GM18951 (cell line): ENCODE results near the gene CIDEB.
A peak's percentile ranks its signal among the peaks of the same experiment; 100 is the strongest.

ENCODE experiments used
- POLR2A ChIP-seq: IDR thresholded peaks from 4 replicates; pipeline ENCODE4 v1.6.1; 2011; ENCODE audit warnings: mild to moderate bottlenecking; ENCODE audit not compliant: insufficient read length, insufficient read depth; ENCODE audit errors: extremely low read depth
- in situ Hi-C: fragments of 300-500 bp; cut with MboI; formaldehyde crosslinking; loops from one replicate; pipeline ENCODE4 v1.12.0; 2022; ENCODE audit warnings: low sequenced_read_pairs, mixed read lengths, inconsistent platforms; ENCODE audit not compliant: unreplicated experiment

Gene CIDEB

DNA sequence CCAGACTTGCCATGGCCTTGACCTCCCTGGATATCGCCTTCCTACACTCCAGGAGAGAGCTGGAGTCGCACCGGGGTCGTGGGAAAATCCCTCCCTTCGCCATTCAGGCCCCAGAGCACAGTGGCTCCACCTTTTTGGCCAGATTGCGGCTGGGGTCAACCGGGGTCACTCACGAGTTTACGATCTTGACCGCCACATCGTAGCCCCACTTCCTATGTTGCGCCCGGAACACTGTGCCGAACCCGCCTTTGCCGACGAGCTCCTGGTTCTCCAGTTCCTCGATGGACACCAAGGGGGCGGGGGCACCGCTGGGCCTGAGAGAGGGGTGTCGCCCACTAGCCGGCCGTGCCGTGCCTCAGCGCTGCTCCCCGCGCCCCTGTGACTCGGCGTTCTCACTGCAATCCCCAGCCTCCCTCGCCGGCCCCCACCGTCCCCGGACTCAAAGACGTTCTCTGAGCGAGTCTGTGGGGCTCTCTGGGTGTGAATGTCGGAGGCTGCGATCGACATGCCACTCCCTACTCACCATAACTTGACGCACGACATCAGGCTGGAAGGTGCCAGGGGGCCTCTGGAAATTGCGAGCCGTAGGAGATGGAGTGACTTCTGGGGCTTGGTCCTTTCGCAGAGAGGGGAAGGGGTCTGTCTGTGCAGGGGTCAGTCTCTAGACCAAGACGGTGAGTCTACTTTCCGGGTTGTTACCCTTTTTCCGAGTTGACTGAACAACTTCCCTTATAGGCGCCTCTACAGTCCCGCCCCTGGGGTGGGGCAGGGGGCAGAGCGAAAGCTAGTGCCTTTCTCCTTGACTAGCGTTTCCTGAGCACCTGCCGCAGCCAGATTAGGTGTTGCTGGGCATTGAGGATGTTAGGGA, 31.7 kb upstream of the CIDEB start, which contains the start of gene RIPK3:
Gene RIPK3 (minus strand): TSS at position 708 of the 868 bp plus-strand sequence. CDS start 165 bp downstream, at position 543.
- in situ Hi-C loops = loop anchor here (10.0 kb wide), 1 partner anchor 95 kb away; no protein-coding TSS in a partner anchor
- TF ChIP-seq POLR2A = peak; percentile 71

- in situ Hi-C loops = loop anchor here (10.0 kb wide), 1 partner anchor 96 kb away; no protein-coding TSS in a partner anchor
- TF ChIP-seq POLR2A = no peak
Measured at GRCh38 chr14:24338843-24339242, 31.1 kb upstream of the CIDEB start.

DNA sequence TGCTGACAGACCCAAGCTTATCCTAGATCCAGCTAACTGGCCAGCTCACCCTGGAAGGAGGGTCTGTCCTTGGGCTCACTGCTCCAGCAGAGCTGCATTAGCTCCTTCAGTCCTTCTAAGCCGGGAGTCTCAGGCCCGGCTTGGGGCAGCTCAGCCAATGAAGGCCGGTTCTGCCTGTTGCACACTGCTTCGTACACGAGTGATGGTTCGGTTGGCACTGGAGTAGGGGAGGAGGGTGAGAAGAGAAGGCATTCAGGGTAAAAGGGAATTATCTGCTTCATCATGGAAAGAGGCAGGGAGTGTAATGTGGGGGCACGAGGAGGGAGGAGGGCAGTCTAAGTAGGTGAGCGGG, 30.0 kb upstream of the CIDEB start:
- no peak for TF ChIP-seq POLR2A
- in situ Hi-C loops = loop anchor here (10.0 kb wide), 1 partner anchor 97 kb away; no protein-coding TSS in a partner anchor

- no peak for TF ChIP-seq POLR2A
- in situ Hi-C loops = loop anchor here (10.0 kb wide), 1 partner anchor 98 kb away; no protein-coding TSS in a partner anchor
Measured at GRCh38 chr14:24337144-24337823, 29.5 kb upstream of the CIDEB start.

DNA sequence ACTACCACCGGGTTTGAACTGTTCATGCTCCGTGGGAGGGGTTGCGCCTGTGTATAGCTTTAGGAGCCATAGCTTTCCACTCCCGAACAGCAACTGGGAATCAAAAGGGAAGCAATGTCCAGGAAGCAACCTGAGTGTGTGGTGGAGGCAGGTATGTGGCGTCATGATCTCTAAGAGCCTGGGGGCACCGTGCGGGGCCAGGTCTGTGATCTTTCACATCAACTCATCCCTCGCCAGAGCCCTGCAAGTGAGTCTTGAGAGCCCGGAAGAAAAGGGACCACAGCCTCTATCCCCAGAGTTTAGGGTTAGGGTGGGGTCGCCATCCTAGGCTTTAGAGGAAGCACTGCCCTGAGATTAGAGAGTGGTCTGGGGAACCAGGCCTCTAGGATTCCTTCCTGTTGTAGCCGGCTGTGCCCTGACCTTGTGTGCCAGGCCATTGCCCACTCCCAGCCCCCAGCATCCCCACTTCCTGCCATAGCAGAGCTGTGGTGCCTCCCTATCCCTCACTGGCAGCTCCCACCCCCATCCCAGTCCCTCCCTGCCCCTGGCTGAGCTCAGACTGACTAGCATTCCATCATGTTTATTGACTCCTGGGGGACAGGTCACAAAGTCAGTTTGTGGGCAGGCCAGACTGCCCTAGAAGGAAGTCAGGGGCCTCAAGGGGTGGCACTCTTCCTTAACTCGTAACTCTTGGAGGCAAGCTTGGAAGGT, 27.8 kb upstream of the CIDEB start:
- no peak for TF ChIP-seq POLR2A
- in situ Hi-C loops = loop anchor here (10.0 kb wide), 1 partner anchor 99 kb away; no protein-coding TSS in a partner anchor

DNA sequence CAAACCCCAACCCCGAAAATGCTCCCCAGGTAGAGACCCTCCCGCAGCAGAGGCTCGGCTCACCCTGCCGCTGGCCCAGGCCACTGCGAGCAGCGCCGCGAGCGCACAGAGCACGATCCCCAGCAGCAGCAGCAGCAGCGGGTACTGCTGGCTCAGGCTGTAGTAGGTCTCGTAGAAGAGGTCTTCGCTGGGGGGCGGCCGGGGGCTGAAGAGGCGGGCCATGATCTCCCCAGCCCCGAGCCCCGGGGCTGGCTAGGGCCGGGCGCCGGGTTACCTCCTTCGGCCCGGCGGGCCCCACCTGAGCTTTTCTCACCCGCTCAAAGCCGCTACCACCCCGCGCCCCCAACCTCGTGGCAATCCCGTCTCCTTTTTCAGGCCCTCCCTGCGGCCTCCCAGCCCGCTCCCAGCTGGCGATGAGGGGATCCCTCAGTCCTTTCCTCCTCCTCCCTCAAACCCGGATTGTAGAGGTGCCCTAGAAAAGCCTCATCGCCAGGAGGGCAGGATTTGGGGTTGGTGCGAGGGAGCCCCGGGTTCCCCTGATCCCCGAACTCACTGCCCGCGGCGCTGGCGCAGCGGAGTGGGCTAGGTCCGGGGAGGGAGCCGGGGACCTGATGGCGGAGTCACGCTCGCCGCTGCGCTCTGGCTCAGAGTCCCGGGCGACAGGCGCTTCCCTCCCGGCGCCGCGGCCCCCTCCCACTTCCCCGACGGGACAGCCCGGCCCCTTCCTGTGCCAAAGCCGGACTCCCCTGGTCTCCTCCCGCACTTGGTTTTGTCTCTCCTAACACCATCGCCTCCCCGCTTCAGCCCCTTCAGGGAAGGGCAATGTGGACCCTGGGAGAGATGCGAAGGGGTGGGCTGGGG, 26.9 kb upstream of the CIDEB start, which contains the start of gene ADCY4:
Gene ADCY4 (minus strand): TSS at position 641 of the 861 bp plus-strand sequence. CDS start 419 bp downstream, at position 222.
- in situ Hi-C loops = loop anchor here (10.0 kb wide), 1 partner anchor 100 kb away; no protein-coding TSS in a partner anchor
- no peak for TF ChIP-seq POLR2A

DNA sequence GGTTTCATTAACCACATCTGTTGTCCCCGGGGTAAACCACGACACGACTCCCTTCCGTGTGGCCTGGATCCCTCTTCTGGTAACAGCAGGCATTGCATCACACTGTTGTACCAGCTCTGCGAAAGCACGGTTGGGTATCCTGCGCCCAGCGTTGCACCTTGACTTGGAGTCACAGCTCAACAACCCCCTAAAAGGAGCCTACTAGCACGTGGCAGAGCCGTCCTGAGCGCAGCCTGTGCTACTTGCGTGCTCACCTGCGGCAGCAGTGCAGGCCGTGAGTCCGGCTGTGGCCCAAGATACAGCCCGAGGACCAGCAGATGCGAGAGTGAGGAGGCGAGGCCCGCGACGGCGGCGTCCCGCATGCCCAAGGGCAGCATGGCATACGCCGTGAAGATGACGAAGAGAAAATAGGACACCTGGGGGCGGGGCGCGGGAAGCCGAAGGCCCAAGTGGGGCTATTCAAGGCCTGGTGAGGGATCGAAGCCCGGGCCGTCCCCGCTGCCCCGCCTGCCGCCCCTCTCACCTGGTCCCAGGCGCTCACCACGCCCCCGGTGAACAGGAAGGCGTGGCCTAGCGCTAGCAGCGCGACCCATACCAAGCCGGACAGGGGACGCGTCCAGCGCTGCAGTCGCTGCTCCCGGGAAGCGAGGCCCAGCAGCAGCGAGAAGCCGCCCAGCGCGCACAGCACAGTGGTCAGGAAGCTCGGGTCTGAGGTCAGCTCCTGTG, 24.7 kb upstream of the CIDEB start:
- TF ChIP-seq POLR2A = no peak
- in situ Hi-C loops = loop anchor here (10.0 kb wide), 1 partner anchor 102 kb away; no protein-coding TSS in a partner anchor

GRCh38 chr14:24331731-24332267, 24.0 kb upstream of the CIDEB start:
- in situ Hi-C loops = loop anchor here (10.0 kb wide), 1 partner anchor 103 kb away; no protein-coding TSS in a partner anchor
- no peak for TF ChIP-seq POLR2A

GRCh38 chr14:24330973-24331674, 23.3 kb upstream of the CIDEB start:
- in situ Hi-C loops = loop anchor here (10.0 kb wide), 1 partner anchor 104 kb away; no protein-coding TSS in a partner anchor
- no peak for TF ChIP-seq POLR2A

- TF ChIP-seq POLR2A = no peak
- in situ Hi-C loops = loop anchor here (10.0 kb wide), 1 partner anchor 105 kb away; no protein-coding TSS in a partner anchor
Measured at GRCh38 chr14:24329736-24330135, 22.0 kb upstream of the CIDEB start.
